HepG2 (cell line): Measurements from ENCODE around the gene SELPLG. TPM values are rescaled to one million over a fixed set of nuclear protein-coding genes. Genes with fewer than 3 reads are reported as not detected.

Source experiments
- ATAC-seq: fragments of 200-7000 bp; cut with Tn5 transposase; 3 replicates; pipeline ENCODE4 v1.9.1; 2020; ENCODE audit warnings: mild to moderate bottlenecking, moderate library complexity
- BruUV-seq: library from RNA; stranded (reverse); fragments of 400-500 nt; replicated peaks from 2 replicates; lab custom pipeline; 2021; lab: Mats Ljungman, UMichigan
- CTCF ChIA-PET: fragments of 300-600 bp; formaldehyde crosslinking; extraction: SDS; loops from one replicate; lab custom pipeline; 2021; ENCODE audit warnings: low total read pairs, inconsistent platforms, low intra/inter-chr PET ratio; lab: Yijun Ruan, JAX
- POLR2A ChIA-PET: fragments of 350-600 bp; sonication (Branson Sonifier 250); formaldehyde crosslinking; loops from one replicate; lab custom pipeline; 2020; ENCODE audit warnings: antibody characterized with exemption, inconsistent platforms; lab: Yijun Ruan, JAX
- DNase-seq: peaks from one replicate; pipeline ENCODE4 v3.0.0-alpha.2; 2015; ENCODE audit warnings: low spot score
- FAIRE-seq: peaks from 3 replicates; lab custom pipeline; 2011; peaks lifted over from hg19 to GRCh38; lab: Jason Lieb, UNC
- H2AFZ ChIP-seq: one replicate; pipeline ENCODE4 v1.6.1; 2011; ENCODE audit warnings: low read length, inconsistent platforms
- H3K27ac ChIP-seq: fragments of 300-600 bp; 3 replicates; pipeline ENCODE4 v1.8.0; 2011; ENCODE audit warnings: mixed run types, mild to moderate bottlenecking, mixed read lengths, low read length, inconsistent platforms; ENCODE audit not compliant: insufficient read depth; ENCODE audit errors: extremely low read length
- H3K27me3 ChIP-seq, 2 experiments: fragments of 200-600 bp in 1 of 2; 2 replicates in 1 of 2; 3 replicates in 1 of 2; pipeline versions ENCODE4 v1.6.0 to v1.8.0; 2011; ENCODE audit warnings: low read length in 2 of 2, mild to moderate bottlenecking in 2 of 2, moderate library complexity in 2 of 2, inconsistent platforms in 1 of 2; ENCODE audit not compliant: insufficient read depth in 2 of 2, control insufficient read depth in 1 of 2
- H3K36me3 ChIP-seq, 2 experiments: fragments of 200-600 bp in 1 of 2; replicated peaks in 1 of 2; 2 replicates in 1 of 2; 3 replicates in 1 of 2; pipeline versions ENCODE4 v1.5.1 to v1.8.0; 2011; ENCODE audit warnings: low read length in 2 of 2, inconsistent platforms in 1 of 2; ENCODE audit not compliant: insufficient read depth in 2 of 2, control insufficient read depth in 1 of 2
- H3K4me1 ChIP-seq: 2 replicates; pipeline ENCODE4 v1.5.1; 2012; ENCODE audit warnings: low read length, inconsistent platforms; ENCODE audit not compliant: insufficient read depth
- H3K4me2 ChIP-seq: 2 replicates; pipeline ENCODE4 v1.6.0; 2011; ENCODE audit warnings: low read depth, low read length, inconsistent platforms
- H3K4me3 ChIP-seq, 3 experiments: fragments of 200-600 bp in 1 of 3; sonication (generic), shearing (Covaris generic) in 1 of 3; replicated peaks in 1 of 3; 2 replicates each; pipeline ENCODE4 v1.5.1; 2011 to 2016; ENCODE audit warnings: low read length in 3 of 3, inconsistent platforms in 2 of 3, low read depth in 2 of 3, mild to moderate bottlenecking in 2 of 3, control low read depth in 1 of 3, mixed read lengths in 1 of 3; ENCODE audit not compliant: insufficient read depth in 1 of 3
- H3K79me2 ChIP-seq: one replicate; pipeline ENCODE4 v1.6.1; 2011; ENCODE audit warnings: low read length, inconsistent platforms; ENCODE audit not compliant: insufficient read depth
- H3K9ac ChIP-seq: 2 replicates; pipeline ENCODE4 v1.6.0; 2011; ENCODE audit warnings: mild to moderate bottlenecking, low read depth, low read length, inconsistent platforms; ENCODE audit not compliant: insufficient read depth
- H3K9me3 ChIP-seq: 2 replicates; pipeline ENCODE4 v1.5.1; 2012; ENCODE audit warnings: mild to moderate bottlenecking, low read length
- H4K20me1 ChIP-seq: 2 replicates; pipeline ENCODE4 v1.6.0; 2011; ENCODE audit warnings: inconsistent platforms, mild to moderate bottlenecking, low read length, moderate library complexity; ENCODE audit not compliant: insufficient read depth
- GATAD2A ChIP-seq: IDR thresholded peaks from 2 replicates; pipeline ENCODE4 v1.6.1; 2016
- HOXD1 ChIP-seq: sonication (generic); formaldehyde crosslinking; IDR thresholded peaks from 2 replicates; pipeline ENCODE4 v1.5.0; 2020; ENCODE audit warnings: missing genetic modification reagents
- MAZ ChIP-seq, 2 experiments: sonication (generic) in 1 of 2; formaldehyde crosslinking in 1 of 2; IDR thresholded peaks; 2 replicates each; pipeline versions ENCODE4 v1.5.0 to v1.6.1; 2012 to 2020; ENCODE audit warnings: low read depth in 2 of 2, mild to moderate bottlenecking in 2 of 2, borderline replicate concordance in 1 of 2, improper control_type of control experiment in 1 of 2, low read length in 1 of 2, missing genetic modification reagents in 1 of 2, moderate library complexity in 1 of 2
- RBM22 ChIP-seq: fragments of 200-400 bp; formaldehyde crosslinking; optimal IDR thresholded peaks from 2 replicates; pipeline ENCODE3; 2017; ENCODE audit warnings: mild to moderate bottlenecking, low read length, moderate library complexity
- TMF1 ChIP-seq: sonication (generic); formaldehyde crosslinking; IDR thresholded peaks from 2 replicates; pipeline ENCODE4 v1.8.1; 2022; ENCODE audit warnings: low read depth, missing genetic modification reagents
- ZBTB14 ChIP-seq: sonication (generic); formaldehyde crosslinking; IDR thresholded peaks from 2 replicates; pipeline ENCODE4 v1.4.0; 2020; ENCODE audit warnings: missing genetic modification reagents
- ZBTB40 ChIP-seq, 2 experiments: fragments of 450-650 bp in 1 of 2; sonication (generic) in 1 of 2; formaldehyde crosslinking in 1 of 2; IDR thresholded peaks; 2 replicates each; pipeline versions ENCODE4 v1.6.1 to v1.8.0; 2016 to 2022; ENCODE audit warnings: antibody characterized with exemption in 1 of 2, mild to moderate bottlenecking in 1 of 2, missing genetic modification reagents in 1 of 2
- ZIK1 ChIP-seq: sonication (generic); formaldehyde crosslinking; IDR thresholded peaks from 2 replicates; pipeline ENCODE4 v1.5.0; 2020; ENCODE audit warnings: mild to moderate bottlenecking, low read depth, missing genetic modification reagents, borderline replicate concordance
- ZNF510 ChIP-seq: sonication (generic); formaldehyde crosslinking; IDR thresholded peaks from 2 replicates; pipeline ENCODE4 v1.4.0; 2020; ENCODE audit warnings: low read depth, mild to moderate bottlenecking, missing genetic modification reagents
- WGBS: methylation state at CpG from one replicate; pipeline ENCODE4 v1.1.6; 2017; ENCODE audit warnings: low lambda C conversion rate; 5-methylcytosine and 5-hydroxymethylcytosine counted together
- in situ Hi-C: cut with HindIII; loops from 2 replicates; pipeline ENCODE4 v1.10.0; 2017; ENCODE audit warnings: low pct_unique_long_range_greater_than_20kb; ENCODE audit not compliant: extremely low pct_ligation_motif_present
- intact Hi-C: fragments of 100-400 bp; cut with micrococcal nuclease; formaldehyde crosslinking; loops from one replicate; pipeline ENCODE4 v1.10.0; 2022; ENCODE audit not compliant: unreplicated experiment
- polyA plus RNA-seq, 8 experiments: library from polyadenylated mRNA; depleted of rRNA in 3 of 8; stranded (reverse) in 7 of 8; unstranded in 1 of 8; fragments of >200 nt; fragmentation: Illumina TruSeq in 4 of 8; extraction: Trizol in 4 of 8; gene quantifications; 2 replicates each; pipeline versions ENCODE4 v1.2.1 to v1.2.3, GENCODE V29; 2011 to 2016; ENCODE audit warnings: low read depth in 4 of 8, missing spikeins in 1 of 8, mixed read lengths in 1 of 8; ENCODE audit not compliant: insufficient read depth in 1 of 8
- total RNA-seq, 5 experiments: library from RNA; depleted of rRNA; stranded (reverse); fragments of >200 nt; fragmentation: Illumina TruSeq; extraction: Trizol; gene quantifications; 2 replicates each; pipeline ENCODE4 v1.2.3, GENCODE V29; 2016; ENCODE audit warnings: low read depth in 1 of 5

SELPLG gene
- total and polyA plus RNA-seq, 2 of the 13 experiments (the other 11 are each of a cell fraction or from before 2014, with no cell fraction given): 0.12 TPM; not detected in 1

GRCh38 chr12:108604208-108604941, 29.3 kb downstream of the SELPLG start:
- ATAC-seq (no peak), DNase-seq (no peak), FAIRE-seq (no peak)
- Histone ChIP-seq H3K4me2 (no peak overlapping the region), H3K9ac (no peak overlapping the region), H3K36me3 (no peaks in the 10 kb centered on the region), H3K27ac (no peak overlapping the region), H3K4me3 (no peak overlapping the region), H2AFZ (no peak overlapping the region), H3K9me3 (no peaks in the 10 kb centered on the region), H4K20me1 (no peaks in the 10 kb centered on the region), H3K27me3 (peaks cover 3 to 9% of the 10 kb centered on the region in 2 experiments; a peak in 1 of 5 replicates), H3K79me2 (no peaks in the 10 kb centered on the region), H3K4me1 (peaks cover 12% of the 10 kb centered on the region)
- ChIA-PET POLR2A (no interaction called here), CTCF (no interaction called here)
- BruUV-seq: no TSS peak
- 18% methylated on average over 13 of the region's 14 CpGs for WGBS
- intact Hi-C loops (no loop called here), in situ Hi-C loops (no loop called here)
- TF ChIP-seq MAZ (IDR thresholded peaks at IDR 0.05; ENCODE audit: borderline replicate concordance, low read depth, low read length): no peak
- TF ChIP-seq MAZ (CRISPR knock-in tag; IDR thresholded peaks at IDR 0.05; ENCODE audit: low read depth): no peak
- TF ChIP-seq HOXD1 (CRISPR knock-in tag): no peak
- TF ChIP-seq ZBTB40 (IDR thresholded peaks at IDR 0.05): no peak
- no peak for TF ChIP-seq ZBTB40 (CRISPR knock-in tag; IDR thresholded peaks at IDR 0.05)
- TF ChIP-seq ZBTB14: no peak
- no peak for TF ChIP-seq ZNF510 (CRISPR knock-in tag)
- no peak for TF ChIP-seq GATAD2A (CRISPR knock-in tag)
- no peak for TF ChIP-seq ZIK1 (CRISPR knock-in tag)
- TF ChIP-seq RBM22: no peak
- TF ChIP-seq TMF1 (CRISPR knock-in tag): no peak
